HG03135 (cell line): ENCODE data around the gene MLLT3.

Experiments
- ATAC-seq: cut with Tn5 transposase; IDR thresholded peaks from one replicate; pipeline ENCODE4 v1.9.1; 2021; ENCODE audit warnings: mild to moderate bottlenecking, moderate library complexity; ENCODE audit not compliant: unreplicated experiment

The MLLT3 gene

DNA sequence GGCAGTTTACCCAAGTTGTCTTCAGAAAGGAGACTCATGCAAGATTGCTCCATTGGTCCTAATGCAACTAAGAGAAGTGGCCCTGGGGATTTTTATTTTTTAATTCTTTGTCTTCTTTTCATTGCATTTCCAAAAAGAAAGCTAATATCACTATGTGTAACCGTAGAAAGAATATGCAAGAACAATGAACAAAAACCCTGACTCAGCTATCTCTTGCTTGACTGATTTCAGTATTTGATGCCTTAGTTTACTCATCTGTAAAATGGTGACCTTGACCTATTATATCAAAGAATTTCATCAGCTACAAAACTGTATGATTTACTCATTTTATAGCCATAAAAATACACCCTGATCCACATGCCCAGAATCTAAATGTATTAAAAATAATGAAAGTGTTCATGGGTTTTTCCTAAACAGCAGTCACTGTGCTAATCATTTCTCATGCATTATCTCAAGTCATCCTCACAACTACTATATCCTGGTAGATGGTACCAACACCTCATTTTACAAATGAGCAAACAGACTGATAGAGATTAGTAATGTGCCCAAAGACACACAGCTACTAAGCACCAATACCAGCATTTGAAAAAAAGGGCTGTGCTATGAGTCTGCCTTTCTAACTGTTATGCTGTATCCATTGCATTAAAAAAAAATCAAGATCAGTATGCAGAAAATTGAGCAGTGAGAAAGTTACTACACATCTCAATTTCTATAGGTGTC is 185.7 kb downstream of the MLLT3 start:
- no peak for ATAC-seq

GRCh38 chr9:20428976-20429375 is 193.3 kb downstream of the MLLT3 start:
- no peak for ATAC-seq

DNA sequence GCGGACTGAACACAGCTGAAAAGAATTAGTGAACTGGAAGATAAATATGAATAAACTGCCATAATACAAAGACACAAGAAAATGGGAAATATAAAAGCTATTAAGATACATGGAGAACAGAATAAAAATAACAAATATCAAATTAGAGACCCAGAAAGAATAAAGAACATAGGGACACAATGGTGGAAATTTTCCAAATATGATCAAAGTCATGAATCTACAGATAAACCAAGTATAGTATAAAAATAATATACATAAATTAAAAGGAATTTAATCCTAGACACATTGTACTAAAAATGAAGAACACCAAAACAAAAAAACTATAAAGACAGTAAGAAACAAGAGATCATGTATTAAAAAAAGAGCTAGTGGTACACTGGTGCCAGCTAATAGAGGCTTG is 194.9 kb downstream of the MLLT3 start:
- no peak for ATAC-seq

GRCh38 chr9:20426019-20426418 is 196.3 kb downstream of the MLLT3 start:
- peak; percentile 73 for ATAC-seq

DNA sequence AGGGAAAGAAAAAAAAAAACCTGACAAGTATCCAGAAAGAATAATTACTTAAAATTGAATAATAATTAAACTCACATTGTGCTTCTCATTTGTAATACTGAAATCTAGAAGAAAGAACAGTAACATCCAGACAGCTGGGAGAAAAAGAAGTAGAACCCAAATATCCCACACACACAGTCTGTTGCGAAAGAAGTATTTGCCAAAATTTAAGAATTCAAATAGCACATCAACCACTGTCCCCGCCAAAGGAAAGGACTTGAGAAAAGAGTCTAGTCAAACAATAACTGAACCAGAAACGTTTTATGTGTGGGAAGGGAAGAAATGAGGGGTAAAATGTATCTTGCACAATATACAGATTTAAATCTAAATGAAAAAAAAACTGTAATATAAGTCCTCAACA is 202.8 kb downstream of the MLLT3 start:
- ATAC-seq: no peak

DNA sequence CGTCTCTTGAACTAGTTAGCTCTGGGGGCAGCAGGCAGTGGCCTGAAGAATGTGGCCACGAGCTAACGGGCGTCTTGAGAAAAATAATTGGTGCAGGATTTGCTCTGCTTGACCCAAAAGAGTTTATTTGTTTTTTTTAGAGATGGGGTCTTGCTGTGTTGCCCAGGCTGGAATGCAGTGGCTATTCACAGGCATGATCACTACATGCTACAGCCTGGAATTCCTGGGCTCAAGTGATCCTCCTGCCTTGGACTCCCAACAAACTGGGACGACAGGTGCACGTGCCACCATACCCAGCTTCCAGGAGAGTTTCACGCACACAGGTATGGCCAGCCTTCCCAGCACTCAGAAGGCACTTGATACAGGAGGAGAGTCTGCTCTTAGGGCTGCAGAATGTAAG is 203.8 kb downstream of the MLLT3 start:
- no peak for ATAC-seq

GRCh38 chr9:20417373-20418080 is 204.8 kb downstream of the MLLT3 start:
- ATAC-seq: no peak

- no peak for ATAC-seq
Measured at GRCh38 chr9:20414150-20414549, 208.1 kb downstream of the MLLT3 start.

GRCh38 chr9:20409321-20410092 is 212.8 kb downstream of the MLLT3 start:
- no peak for ATAC-seq

GRCh38 chr9:20408513-20408912 is 213.8 kb downstream of the MLLT3 start:
- no peak for ATAC-seq

DNA sequence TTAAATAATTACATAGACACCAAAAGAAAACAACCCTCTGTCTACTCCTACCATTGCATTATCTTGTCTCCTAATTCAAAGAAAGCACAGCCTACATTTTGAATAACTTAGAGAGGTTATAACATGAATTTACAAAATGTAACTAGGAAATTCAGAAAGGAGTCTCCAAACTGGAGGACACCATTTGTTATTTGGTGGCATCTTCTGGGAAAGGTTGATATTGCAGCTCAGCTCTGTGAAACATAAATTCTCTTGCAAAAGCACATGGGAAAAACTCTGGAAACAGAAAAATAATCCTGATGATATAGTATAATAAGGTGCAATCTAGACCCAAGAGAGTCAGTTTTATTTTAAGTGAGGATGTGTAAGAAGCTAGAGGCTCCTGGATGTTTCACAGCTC is 215.3 kb downstream of the MLLT3 start:
- ATAC-seq: no peak

- ATAC-seq: no peak
Measured at GRCh38 chr9:20406344-20406743, 216.0 kb downstream of the MLLT3 start.

GRCh38 chr9:20405616-20406015 is 216.7 kb downstream of the MLLT3 start:
- ATAC-seq: no peak

- no peak for ATAC-seq
Measured at GRCh38 chr9:20405078-20405477, 217.2 kb downstream of the MLLT3 start.

- no peak for ATAC-seq
Measured at GRCh38 chr9:20404192-20404813, 218.0 kb downstream of the MLLT3 start.

- no peak for ATAC-seq
Measured at GRCh38 chr9:20403346-20403745, 219.0 kb downstream of the MLLT3 start.

DNA sequence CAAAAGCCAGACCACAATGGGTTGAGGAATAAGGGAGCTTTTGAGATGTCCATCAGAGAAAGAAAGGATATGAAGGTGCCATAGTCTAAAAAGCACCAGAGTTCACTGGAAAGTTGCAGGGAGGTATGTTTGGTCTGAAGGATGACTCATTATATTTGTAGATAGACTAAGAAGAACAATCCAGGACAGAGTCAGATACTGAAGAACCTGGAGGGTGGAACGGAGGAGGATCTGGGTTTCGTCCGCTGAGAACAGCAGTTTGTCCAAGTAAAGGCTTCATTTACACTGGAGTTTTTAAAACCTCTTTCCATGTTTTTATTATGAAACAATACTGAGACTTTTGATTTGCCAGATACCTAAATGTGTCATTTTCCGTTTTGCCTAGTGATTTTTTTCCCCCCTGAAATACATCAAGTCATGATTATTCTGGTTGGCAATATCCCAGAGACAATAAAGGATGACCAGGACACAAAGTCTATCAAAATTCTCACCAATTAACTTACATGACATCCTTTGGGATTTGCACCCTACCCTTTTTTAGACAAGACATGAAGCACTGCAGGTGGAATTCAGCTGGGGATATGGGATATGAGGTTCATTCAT is 219.9 kb downstream of the MLLT3 start:
- ATAC-seq: no peak

DNA sequence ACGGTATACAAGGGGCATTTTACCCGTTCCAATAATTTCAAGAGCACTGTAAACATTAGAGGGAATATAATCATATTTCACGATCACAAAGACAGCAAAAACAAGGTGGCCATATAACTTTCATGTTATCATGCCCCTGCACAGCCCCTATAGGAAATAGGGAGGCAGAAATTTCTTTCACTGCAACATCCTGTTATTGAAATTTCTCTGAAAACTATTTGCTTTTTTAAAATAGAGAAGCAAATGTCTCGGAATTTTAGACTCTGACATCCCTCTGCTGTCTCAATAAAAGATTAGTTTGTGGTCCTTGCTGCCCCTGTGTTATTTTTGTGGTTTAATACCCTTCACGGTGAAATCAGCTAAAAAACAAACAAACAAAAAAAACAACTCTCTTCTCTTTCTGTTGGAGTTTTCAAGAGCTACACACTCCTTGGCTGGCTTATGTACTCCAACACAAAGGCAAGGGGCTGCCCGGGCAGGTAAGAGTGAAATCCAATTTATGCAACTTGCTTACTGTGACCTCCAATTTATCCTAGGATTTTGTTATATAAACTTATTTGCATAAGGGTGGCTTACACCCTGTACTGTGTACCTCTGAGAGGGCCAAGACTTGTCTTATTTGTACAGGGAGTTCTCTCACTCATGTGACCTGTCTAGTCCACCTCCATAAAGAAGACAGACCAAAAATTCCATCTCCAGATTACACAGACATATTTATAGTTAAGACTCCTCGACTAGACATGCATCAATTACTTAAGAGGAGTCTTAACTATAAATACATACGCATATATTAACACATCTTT is 223.6 kb downstream of the MLLT3 start:
- ATAC-seq: no peak

- ATAC-seq: no peak
Measured at GRCh38 chr9:20397348-20397747, 225.0 kb downstream of the MLLT3 start.

DNA sequence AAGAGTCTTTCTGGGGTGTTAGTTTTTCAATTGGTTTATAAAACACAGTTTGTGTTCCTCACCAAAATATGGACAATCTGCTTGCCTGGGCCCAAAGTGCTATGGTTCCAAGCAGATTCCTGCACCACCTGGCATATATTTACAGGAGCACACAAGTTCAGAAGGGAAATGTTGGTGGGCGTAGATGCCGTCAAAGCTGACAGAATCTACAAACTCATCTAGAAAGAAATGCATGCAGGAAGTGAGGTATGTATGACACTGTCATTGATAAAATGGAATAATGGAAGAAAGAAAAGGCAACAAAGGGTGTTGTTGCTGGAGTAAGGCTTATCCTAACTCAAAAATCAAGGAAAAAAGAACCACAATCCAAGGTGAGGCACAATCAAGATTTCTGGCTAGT is 225.8 kb downstream of the MLLT3 start:
- ATAC-seq: no peak
